GM19043 (cell line): Measurements from ENCODE around the gene RNF11.

Source experiments
- ATAC-seq: cut with Tn5 transposase; IDR thresholded peaks from one replicate; pipeline ENCODE4 v1.9.1; 2021; ENCODE audit warnings: low read depth; ENCODE audit not compliant: unreplicated experiment

The RNF11 gene

DNA sequence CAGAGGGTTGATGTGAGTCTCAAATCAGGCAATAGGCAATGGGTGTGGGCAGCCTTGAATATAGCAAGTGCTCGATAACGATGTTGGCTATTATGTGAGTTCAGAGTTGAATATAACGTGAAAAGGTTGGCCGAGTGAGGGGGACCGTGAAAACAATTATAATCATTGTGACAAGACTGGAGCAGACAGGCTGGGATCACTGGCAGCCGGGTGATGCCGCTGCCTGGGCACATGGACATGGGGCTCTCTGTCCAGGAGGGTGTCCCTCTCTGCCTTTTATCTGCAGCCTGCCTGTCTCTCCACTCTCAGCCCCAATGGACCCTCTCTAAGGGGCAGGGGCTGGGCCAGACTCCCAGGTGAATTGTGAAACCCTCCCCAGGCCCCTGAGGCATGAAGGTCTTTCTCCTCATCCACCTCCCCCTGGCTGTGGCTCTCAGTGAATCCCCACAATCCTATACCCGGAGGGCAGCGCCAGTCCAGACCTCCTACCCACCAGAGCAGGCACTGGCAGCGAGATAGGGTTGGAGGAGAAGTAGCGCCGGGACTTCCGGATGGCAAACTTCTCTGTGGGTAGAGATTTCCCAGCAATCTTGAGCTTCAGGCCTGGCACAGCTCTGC, 57.9 kb downstream of the RNF11 start:
- no peak for ATAC-seq

DNA sequence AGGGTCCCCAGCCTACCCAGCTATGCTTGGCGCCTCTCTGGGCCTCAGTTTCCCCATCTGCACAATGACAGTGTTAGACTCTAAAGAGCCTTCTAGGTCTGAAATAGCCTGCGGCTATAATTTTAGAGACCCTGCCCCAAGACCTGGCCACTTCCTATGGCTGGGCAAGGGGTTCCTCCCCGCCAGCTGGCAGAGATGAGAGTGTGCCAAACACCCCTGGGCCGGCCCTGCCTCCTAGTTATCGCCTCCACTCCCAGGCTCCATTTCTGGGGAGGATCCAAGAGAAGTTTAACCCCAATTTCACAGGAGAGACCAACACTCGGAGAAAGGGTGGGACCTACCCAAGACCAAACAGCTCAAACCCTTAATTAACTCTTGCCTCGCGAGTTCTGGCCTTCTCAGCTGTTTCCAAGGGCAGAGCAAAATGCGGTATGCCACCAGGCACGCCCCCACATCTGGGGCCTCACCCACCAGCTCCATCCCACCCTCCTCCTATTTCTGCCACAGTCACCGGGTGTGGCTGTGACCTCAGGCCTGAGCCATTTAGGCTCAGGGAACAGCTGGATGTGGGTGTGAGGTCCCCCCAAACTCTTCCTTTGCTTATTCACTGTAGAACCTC, 58.6 kb downstream of the RNF11 start:
- no peak for ATAC-seq

DNA sequence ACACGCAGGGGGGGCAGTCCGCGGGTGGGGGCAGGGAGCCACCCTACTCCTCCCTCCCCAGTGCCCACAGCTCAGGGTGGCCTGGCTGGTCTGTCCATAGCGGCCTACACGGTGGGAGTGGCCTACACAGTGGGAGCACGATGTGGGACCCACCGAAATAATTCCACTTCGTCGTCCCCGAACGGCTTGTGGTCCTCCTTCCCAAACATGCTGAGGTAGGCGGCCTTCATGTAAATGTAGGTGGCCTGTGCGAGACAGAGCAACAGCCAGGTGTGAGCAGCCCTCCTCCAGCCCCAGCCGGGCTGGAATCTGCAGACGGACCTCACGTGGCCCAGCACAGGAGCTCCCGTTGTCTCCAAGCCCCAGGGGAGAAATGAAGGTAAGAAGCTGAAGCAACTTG, 59.9 kb downstream of the RNF11 start:
- ATAC-seq = no peak

DNA sequence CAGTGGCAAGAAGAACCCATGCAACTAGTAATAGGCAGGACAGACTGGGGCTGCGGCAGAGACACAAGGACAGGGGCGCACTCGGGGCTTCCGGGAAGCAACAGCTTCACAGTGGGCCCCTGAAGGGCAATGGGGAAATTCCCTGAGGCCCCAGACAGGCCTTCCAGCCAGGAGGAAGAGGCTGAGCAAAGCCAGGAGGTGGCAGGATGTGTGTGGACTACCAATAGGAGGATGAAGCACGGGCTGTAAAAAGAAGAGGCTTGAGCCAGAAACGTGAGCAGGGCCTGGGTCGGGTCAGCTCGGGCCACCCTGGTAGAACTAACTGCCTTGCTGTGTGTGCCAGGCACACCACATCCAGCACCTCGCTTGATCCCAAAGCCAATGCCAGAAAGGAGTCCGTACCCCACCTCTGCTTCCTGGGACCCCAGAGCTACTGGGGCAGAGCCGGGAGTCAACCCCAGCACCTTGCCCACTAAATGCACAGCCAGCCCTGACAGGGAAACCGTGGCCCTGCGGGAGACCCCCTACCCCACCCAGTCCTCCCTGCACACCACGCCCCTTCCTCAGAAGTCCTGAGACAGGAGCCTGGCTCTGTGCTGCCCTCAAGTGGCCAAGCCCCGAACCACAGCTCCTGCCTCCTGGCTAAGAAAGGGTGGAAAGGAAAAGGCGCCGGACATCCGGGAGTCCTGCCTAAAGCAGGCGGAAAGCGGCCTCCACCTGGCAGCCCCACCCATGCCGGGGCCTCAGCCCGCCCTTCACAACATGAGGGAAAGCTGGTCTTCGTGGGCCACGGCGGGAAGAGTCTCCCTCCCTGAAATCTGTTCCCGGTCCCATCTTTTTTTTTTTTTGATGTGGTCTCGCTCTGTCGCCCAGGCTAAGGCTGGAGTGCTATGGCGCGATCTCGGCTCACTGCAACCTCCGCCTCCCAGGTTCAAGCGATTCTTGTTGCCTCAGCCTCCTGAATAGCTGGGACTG, 60.6 kb downstream of the RNF11 start:
- peak; percentile 69 for ATAC-seq

DNA sequence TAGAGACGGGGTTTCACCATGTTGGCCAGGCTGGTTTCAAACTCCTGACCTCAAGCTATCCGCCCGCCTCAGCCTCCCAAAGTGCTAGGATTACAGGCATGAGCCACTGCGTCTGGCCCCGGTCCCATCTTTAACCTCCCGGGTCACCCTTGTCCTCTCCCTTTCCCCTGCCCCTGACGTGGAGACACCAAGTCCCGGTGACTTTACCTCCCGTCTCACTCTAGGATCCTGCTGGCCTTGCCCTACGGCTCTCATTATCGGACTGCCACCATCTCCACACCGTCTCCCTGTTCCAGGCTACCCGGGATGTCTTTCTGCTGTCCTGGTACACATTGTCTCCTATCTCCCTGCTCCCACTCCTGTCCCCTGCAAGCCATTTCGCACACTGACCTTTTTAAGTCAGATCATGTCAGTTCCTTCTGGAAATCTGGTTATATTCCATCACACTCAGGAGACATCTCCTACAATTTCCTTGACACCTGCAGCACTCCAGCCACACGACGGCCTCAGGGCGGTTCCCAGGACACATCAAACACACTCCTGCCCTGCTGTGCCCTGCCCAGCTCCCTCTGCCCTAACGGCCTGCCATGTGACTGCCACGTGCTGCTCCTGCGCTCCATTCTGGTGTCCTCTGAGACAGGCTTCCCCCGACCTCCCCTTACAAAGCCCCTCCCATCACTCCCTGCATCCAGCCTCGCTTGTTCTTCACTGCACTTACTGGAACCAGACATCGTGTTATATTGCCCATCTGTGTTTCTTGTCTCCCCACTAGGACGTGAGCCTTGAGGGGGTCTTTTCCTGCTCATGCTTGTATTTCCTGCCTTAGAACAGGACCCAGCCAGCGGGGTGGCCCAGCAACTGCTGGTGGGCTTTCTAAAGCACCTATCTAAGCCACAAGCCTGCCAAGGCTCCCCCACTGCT, 61.6 kb downstream of the RNF11 start:
- no peak for ATAC-seq

DNA sequence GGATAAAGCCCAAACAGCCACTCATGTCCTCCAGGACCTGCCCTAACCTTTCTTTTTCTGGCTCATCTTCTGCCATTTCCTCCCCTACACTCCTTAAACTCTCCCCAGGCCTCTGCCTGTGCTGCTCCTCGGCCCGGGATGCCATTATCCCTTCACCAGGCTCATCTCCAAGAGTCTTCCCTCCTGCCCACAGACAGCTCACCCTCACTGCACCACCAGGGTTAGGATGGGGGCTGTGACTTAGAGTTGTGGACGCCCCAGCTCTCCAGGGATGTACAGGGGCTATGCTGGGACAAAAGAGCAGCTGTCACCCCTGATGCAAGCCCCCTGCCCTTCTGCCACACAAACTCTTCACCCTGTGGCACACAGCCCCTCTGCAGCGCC, 62.2 kb downstream of the RNF11 start:
- ATAC-seq = no peak

DNA sequence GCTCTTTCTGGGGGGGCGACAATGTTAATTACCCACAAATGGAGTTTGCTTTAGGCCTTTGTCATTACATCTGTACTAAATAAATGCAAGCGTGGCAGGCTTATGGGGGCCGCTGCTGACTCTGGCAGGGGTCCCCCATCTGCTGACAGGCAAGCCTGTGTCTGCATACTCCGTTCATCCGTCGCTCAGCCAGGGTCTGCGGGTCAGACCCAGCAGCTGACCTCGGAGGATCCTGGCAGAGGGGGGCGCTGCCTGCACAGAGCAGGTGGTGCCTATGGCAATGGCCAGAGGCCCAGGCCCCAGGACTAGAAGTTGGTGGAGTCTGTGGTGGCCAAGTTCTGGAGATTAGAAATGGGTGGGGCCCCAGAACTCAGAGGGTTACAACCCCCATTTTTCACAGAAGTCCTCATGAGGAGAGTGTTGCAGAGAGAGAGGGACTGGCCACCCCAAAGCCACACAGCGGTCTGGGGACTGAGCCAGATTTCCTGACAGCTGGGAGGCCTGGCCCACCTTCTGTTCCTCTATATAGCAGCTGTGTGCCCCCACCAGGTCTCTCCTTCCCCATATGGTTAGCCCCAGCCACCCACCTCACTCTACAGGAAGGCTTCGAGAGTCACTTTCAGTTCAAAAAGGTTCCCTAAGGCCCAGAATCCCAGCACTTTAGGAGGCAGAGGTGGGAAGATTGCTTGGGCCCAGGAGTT, 63.3 kb downstream of the RNF11 start:
- no peak for ATAC-seq

DNA sequence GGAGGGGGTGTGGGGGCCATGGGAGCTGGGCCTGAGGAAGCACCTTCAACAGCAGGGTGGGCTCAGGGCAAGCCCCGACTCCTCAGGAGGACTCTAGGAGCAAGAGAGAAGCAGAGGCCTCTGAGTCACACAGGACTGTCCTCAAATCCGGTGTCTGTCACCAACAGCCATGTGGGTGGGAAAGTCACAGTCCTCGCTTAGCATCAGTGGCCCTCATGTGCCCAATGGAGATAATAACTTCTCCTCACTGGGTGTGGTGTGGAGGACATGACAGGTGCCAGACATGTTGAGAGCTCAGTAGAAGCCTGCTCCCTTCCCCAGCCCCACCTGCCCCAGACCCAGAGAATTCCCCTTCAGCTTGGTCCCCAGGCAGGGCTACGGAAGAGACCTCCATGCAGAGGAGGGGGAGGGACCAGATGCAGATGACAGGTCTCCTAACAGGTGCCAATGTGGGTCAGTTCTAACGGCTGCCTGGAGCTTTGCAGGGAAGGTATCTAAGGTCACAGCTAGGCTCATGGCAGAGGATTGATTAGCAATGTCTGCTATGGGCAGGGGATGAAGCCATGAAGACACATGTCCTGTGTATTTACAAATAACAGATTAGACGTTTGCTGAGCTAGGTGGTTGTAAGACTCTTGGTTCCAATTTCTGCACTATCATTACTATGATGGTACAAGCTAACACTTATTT, 64.1 kb downstream of the RNF11 start:
- no peak for ATAC-seq

DNA sequence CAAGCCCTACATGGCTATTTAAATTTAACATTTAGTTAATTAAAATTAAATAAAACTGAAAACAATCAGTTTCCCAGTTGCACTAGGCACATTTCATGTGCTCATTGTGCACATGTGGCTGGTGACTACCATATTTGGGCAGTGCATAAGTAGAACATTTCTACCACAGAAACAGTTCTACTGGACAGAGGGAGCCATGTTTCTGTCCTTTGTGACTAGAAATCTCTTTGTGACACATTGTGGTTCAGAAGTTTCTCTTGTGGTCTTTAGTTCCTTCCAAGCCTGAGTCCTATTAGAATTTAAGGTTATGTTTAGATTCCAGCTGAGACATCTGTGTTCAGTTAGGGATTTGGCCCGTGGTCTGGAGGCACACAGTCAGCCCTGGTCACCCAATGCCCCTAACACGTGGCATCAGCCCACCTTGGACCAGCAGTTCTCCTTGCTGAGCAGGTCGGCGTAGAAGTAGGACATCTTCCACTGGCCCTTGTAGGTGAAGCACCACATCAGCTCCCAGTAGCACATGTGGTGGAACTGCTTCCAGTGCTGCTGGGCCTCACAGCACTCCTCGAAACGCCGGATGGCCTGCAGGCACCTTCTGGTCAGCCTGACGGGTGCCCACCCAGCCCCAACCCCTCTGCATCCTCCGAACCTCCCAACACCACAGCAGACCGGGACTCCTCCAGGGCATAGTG, 65.2 kb downstream of the RNF11 start:
- ATAC-seq = no peak

DNA sequence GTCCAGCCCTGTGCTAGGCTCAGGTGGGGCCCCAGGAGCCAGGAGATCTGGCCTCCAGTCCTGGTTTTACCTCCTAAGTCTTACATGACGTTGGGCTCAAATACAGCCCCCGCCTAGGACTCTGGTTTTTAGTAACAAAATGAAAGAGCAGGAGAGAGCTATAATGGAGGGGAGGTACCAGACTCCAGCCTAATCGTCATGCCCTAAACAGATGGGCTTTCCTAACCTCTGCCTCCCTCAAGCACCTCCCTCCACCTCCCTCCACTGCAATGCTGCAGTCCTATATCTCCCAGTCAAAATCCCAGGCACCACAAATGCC, 65.7 kb downstream of the RNF11 start:
- ATAC-seq = no peak

DNA sequence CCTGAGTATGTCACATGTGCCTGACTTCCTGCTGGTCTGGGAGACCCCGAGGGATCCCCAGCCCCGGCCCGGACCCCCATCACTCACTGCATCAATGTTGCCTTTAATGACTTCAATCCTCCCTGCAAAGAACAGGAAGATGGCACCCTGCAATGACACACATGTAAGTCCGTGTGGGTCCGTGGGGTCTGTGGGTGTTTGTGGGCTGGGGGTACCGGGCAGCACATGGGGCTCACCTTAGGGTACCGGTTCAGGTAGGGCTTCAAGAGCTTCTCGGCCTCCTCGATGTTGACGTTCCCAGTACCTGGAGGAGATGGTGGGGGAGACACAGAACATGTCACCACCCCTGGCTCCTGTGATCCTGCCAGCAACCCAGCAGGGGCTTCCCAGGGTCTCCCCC, 66.2 kb downstream of the RNF11 start:
- no peak for ATAC-seq

DNA sequence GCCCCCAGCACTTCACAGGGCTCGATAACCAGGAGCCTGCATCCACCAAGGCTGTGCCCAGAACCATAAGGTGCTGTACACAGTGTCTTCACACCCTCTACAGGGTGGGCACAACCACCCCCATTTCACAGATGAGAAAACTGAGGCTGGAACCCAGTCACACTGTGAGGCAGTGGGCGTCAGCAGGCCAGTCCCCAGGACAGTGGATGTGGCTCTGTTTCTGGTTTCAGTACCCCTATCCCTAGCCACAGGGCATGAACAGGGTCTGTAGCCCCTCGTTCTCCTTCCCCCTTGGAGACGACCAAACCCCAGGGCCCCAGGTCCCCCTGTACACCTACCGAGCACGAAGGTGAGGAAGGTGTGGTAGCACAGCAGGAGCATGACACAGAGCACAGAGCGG, 66.7 kb downstream of the RNF11 start:
- no peak for ATAC-seq

DNA sequence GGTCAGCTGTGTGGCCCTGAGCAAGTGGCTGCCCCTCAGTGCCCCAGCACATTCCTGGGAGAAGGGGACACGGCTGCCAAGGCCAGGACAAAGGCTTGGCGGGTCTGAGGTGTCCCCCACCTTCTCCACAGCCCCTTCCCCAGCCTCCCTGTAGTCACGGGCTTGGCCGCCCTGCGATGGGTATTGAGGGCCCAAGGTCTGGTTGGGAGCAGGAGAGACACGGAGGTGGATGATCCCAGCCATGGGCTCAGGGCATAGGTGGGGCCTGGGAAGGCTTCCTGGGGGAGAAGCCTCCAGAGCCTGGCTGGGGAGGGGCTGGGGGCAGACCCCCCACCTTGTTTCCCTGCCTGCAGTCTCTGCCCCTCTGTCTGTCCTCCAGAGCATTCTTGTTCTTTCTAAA, 67.2 kb downstream of the RNF11 start:
- ATAC-seq = no peak

DNA sequence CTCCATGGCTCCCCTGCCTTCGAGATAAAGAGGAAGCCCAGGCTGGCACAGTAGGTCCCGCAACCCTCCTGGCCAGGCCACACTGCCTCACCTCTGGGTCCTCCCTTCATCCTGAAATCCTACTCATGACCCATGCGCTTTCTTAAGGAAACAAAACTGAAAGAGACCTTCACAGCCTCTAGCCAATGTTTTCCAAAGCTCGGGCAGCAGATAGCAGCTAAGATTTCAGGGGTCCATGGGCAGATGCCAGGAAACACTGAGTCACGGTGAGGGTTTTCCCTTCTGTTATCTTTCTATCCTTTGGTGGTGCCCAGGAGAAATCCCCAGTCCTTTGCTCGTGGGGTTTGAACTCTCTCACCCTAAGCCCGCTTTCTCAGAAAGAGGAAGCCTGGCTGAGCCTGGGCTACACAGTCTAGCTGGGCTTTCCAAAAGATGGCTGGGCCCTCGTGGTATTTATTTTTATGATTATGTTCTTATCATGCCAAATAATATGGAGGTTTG, 67.7 kb downstream of the RNF11 start:
- ATAC-seq = no peak

DNA sequence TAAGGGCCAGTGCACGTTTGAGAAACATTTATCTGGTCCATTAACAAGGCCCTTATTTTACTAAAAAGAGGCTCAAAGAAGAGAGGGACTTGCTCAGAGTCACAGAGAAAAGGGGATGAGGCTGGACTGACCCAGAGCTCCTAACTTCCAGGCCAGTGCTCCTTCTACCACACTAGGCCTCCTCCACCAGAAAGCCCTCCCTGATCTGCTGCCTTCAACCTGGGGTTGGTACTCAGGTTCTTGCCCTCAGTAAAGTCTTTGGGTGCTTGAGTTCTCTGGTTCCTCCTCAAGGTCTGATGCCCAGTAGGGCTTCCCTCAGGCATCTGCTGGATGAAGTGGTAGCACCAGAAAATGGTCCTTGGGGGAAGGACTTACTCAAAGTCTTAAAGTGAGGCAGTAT, 68.3 kb downstream of the RNF11 start:
- ATAC-seq = no peak

DNA sequence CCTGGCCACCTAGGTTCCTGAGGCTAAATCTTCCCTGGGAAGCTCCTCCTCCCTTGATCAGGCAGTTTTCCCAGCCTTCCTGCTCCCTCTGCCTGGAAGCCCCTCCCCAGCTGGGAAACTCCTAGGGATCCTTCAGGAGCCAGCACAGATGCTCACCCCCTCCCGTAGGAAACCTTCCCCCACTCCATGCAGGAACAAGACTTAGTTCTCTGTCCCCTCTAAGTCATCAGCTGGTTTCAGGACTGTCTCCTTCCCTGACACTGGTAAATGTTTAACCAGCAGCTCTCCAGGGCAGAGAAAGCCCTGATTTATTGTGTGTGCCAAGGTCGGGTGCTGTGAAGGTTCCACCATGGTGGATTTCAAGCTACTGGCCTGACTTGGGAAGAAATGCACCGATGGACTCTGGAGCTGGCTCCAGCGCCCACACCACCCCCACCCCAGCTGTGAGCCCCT, 69.3 kb downstream of the RNF11 start:
- ATAC-seq = no peak

DNA sequence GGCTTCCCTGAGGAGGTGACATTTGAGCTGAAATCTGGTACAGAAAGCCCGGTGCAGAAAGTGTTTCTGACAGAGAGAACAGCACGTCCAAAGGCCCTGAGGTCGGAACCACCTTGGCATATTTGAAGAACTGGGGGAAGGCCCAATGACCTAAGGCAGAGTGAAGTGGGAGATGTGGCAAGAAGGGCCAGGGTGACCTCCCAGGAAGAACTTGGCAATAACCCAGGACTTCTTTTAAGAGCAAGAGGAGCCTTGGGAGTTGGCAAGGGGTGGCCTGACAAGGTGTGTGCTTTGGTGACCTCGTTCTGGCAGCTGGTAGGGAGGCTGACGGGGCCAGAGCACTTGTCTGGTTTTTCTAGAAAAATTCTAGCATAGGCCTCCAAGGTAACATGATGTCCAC, 70.9 kb downstream of the RNF11 start:
- ATAC-seq = no peak

DNA sequence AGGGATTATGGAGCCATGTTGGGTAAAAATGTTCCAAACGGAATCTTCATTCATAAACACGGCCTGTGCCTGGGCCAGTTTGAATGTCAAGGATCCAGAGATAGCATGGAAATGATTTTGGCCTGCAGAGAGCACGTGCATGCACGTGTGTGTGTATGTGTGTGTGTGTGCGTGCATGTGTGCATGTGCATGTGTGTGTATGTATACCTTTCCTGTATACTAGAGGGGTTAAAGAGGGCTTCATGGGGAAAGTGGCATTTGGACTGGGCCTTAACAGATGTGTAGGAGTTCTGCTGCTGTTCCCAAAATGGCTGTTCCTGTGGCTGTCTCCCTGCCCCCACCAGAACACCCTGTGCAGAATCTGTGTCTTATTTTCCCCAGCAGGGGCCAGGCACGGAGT, 72.6 kb downstream of the RNF11 start:
- ATAC-seq = no peak

DNA sequence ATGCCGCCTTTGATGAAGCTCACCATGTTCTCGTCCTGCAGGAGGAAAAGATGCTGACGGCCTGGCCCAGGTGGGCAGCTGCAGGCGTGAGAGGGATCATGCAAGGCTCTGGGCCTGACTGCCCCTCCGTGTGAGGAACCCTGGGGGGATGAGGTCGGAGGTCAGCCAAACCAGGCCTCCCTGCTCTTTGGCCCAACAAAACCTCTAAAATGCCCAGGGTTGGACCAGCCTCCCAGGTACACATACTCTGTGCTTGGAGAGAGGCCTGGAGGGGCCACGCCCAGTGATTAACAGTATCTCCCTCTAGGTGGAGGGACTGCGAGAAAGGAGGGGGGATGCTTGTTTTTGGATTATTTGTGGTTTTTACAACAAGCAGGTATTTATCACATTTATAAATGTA, 73.2 kb downstream of the RNF11 start:
- ATAC-seq = no peak
